Effector memory CD4-positive, alpha-beta T cell (primary cell): Measurements from ENCODE around the gene HBA2.
"Not testable (repeated sequence)": the region's sequence is repeated elsewhere in the genome, so short reads cannot be mapped to it uniquely, and the experiment has no call there.

Experiments
- DNase-seq, 3 donors: peaks; one replicate each; pipeline ENCODE4 v3.0.0-alpha.2; 2020
- H3K27ac ChIP-seq: 2 replicates; pipeline ENCODE4 v1.7.0; 2013; ENCODE audit warnings: mild to moderate bottlenecking, low read length, moderate library complexity; ENCODE audit not compliant: insufficient read depth, poor library complexity, severe bottlenecking
- H3K27me3 ChIP-seq: replicated peaks from 2 replicates; pipeline ENCODE4 v1.7.0; 2013; ENCODE audit warnings: mild to moderate bottlenecking, low read length; ENCODE audit not compliant: insufficient read depth, control insufficient read depth, poor library complexity, severe bottlenecking
- H3K36me3 ChIP-seq: 2 replicates; pipeline ENCODE4 v1.7.0; 2013; ENCODE audit warnings: mild to moderate bottlenecking, low read length, moderate library complexity; ENCODE audit not compliant: control insufficient read depth, insufficient read depth
- H3K4me1 ChIP-seq: 2 replicates; pipeline ENCODE4 v1.7.0; 2013; ENCODE audit warnings: low read length, mild to moderate bottlenecking; ENCODE audit not compliant: control insufficient read depth, insufficient read depth, poor library complexity, severe bottlenecking
- H3K4me3 ChIP-seq: 2 replicates; pipeline ENCODE4 v1.7.0; 2013; ENCODE audit warnings: low read length, low read depth, mild to moderate bottlenecking; ENCODE audit not compliant: insufficient read depth, poor library complexity, severe bottlenecking
- H3K9me3 ChIP-seq: 2 replicates; pipeline ENCODE4 v1.7.0; 2013; ENCODE audit warnings: mild to moderate bottlenecking, low read length, moderate library complexity; ENCODE audit not compliant: control insufficient read depth

Gene HBA2

DNA sequence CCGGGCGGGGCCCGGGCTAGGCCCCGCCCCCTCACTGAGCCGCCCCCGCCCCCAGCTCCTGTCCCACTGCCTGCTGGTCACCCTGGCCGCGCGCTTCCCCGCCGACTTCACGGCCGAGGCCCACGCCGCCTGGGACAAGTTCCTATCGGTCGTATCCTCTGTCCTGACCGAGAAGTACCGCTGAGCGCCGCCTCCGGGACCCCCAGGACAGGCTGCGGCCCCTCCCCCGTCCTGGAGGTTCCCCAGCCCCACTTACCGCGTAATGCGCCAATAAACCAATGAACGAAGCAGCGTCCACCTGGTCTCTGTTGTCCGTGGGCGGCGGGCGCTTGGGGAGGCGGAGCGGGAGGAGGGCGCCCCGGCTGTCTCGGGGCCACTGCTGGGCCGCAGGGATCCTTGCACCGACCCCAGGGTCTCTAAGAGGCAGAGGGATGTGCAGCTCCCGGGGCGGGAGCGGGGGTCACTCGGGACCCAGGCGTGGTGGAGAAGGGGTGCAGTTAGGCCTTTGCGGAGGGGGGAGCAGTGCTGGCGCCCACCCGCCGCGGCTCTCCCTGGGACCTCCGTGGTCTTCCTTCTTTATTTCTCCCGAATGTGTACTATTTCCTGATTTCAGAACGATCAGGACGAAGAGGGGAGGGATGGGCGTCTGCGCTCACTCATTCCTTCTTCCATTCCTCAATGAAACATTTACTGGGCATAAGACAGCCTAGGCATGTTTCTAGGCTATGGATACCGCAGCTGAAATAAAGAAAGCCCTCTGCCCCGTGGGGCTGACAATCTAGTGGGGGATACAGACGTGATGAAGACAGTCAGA, 18.3 kb upstream of the HBA2 start:
- Histone ChIP-seq H3K27ac (no peak overlapping the region), H3K4me3 (peak overlapping the region; percentile 46), H3K36me3 (no peaks in the 10 kb centered on the region), H3K4me1 (peaks cover 7% of the 10 kb centered on the region), H3K9me3 (no peaks in the 10 kb centered on the region), H3K27me3 (peaks cover 6% of the 10 kb centered on the region)
- DNase-seq = peak in 1 of 3 donors; percentile 3

- no peak overlapping the region for H3K27ac ChIP-seq
- no peaks in the 10 kb centered on the region for H3K9me3 ChIP-seq
- DNase-seq = no peak
- H3K36me3 ChIP-seq = no peaks in the 10 kb centered on the region
- H3K4me1 ChIP-seq = peaks cover 7% of the 10 kb centered on the region
- no peak overlapping the region for H3K4me3 ChIP-seq
- H3K27me3 ChIP-seq = peaks cover 6% of the 10 kb centered on the region
These were observed 17.7 kb upstream of the HBA2 start for GRCh38 chr16:155031-155398.

DNA sequence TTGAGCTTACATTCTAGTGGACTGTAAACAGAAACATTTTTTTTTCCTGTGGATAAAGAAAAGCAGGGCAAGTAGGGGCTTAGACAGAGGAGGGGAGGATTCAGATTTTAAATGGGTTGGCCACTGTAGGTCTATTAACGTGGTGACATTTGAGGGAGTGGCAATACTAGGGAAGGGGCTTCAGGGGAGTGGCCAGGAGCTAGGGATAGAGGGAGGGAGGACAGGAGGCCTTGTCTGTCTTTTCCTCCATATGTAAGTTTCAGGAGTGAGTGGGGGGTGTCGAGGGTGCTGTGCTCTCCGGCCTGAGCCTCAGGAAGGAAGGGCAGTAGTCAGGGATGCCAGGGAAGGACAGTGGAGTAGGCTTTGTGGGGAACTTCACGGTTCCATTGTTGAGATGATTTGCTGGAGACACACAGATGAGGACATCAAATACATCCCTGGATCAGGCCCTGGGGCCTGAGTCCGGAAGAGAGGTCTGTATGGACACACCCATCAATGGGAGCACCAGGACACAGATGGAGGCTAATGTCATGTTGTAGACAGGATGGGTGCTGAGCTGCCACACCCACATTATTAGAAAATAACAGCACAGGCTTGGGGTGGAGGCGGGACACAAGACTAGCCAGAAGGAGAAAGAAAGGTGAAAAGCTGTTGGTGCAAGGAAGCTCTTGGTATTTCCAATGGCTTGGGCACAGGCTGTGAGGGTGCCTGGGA, 13.4 kb upstream of the HBA2 start:
- no peak for DNase-seq
- H3K27ac ChIP-seq = no peak overlapping the region
- H3K4me1 ChIP-seq = peaks cover 7% of the 10 kb centered on the region
- peaks cover 5% of the 10 kb centered on the region for H3K27me3 ChIP-seq
- H3K4me3 ChIP-seq = no peak overlapping the region
- no peaks in the 10 kb centered on the region for H3K36me3 ChIP-seq
- H3K9me3 ChIP-seq = no peaks in the 10 kb centered on the region

DNA sequence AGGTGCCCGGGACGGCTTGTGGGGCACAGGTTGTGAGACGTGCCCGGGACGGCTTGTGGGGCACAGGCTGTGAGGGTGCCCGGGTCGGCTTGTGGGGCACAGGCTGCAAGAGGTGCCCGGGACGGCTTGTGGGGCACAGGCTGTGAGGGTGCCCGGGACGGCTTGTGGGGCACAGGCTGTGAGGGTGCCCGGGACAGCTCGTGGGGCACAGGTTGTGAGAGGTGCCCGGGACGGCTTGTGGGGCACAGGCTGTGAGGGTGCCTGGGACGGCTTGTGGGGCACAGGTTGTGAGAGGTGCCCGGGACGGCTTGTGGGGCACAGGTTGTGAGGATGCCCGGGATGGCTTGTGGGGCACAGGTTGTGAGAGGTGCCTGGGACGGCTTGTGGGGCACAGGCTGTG, 12.4 kb upstream of the HBA2 start:
- not testable (repeated sequence) for H3K9me3 ChIP-seq, H3K4me3 ChIP-seq, H3K36me3 ChIP-seq, H3K27ac ChIP-seq, DNase-seq, H3K4me1 ChIP-seq, H3K27me3 ChIP-seq

DNA sequence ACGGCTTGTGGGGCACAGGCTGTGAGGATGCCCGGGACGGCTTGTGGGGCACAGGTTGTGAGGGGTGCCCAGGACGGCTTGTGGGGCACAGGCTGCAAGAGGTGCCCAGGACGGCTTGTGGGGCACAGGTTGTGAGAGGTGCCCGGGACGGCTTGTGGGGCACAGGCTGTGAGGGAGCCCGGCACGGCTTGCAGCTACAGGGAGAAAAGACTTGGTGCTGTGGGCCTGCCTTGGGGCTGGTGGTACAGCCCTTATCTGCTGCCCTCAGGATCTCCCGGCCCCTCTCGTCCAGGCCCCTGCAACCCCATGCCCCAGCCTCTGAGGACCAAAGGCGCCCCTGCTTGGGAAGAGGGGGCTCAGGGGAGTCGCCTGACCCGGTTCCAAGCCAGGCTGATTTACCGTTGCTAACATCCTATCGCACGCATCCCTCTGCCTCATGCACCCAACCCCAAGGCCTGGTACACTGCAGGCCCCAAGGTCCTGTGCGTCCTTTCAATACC, 11.9 kb upstream of the HBA2 start:
- no peaks in the 10 kb centered on the region for H3K36me3 ChIP-seq
- peaks cover 9% of the 10 kb centered on the region for H3K4me1 ChIP-seq
- no peaks in the 10 kb centered on the region for H3K9me3 ChIP-seq
- DNase-seq = no peak
- no peak overlapping the region for H3K27ac ChIP-seq
- peaks cover 9% of the 10 kb centered on the region for H3K27me3 ChIP-seq
- H3K4me3 ChIP-seq = no peak overlapping the region

DNA sequence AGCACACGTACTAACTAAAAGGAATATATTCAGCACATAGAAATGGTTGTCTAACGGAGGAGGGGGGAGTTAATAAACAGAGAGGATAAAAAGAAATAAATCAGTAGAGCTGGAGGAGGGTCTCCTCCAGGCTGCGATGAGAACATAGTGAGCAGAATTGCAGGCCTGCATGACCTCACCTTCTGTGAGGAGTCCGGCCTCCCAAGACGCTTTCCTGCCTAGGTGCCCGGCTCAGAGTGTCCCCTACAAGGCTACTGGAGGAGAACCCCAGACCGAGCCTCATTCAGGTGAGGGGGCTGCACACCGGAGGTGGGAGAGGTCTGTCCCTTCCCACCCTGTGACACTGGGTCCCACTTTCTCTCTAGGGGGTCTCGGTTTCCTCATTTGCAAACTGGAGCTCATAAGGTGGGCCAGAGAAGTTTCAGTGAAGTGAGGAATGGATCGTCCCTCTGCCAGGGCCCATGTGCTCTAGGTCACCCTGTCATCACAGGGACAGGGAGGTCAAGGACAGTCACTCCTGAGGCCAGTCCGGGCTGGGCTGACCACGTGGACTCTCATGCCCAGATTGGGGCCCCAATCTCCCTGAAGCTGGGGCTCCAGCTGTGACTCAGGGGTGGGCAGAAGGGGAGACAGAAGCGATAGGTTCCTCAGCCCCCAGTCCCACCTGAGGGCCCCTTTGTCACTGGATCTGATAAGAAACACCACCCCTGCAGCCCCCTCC, 10.2 kb upstream of the HBA2 start:
- DNase-seq = no peak
- Histone ChIP-seq H3K27ac (no peak overlapping the region), H3K36me3 (no peaks in the 10 kb centered on the region), H3K9me3 (no peaks in the 10 kb centered on the region), H3K4me3 (no peak overlapping the region), H3K27me3 (peaks cover 24% of the 10 kb centered on the region), H3K4me1 (peaks cover 18% of the 10 kb centered on the region)

DNA sequence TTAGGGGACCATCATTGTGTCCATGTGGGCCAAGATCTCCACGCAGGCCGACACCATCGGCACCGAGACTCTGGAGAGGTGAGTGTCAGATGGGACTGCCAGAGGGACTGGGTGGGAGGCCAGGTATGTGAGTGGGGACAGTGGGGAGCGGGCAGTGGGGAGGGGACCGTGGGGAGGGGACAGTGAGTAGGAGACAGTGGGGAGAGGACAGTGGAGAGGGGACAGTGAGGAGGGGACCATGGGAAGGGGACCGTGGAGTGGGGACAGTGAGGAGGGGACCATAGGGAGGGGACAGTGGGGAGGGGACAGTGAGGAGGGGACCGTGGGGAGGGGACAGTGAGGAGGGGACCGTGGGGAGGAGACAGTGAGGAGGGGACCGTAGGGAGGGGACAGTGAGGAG, 9.5 kb upstream of the HBA2 start:
- DNase-seq, H3K27ac ChIP-seq, H3K36me3 ChIP-seq, H3K9me3 ChIP-seq, H3K4me3 ChIP-seq: not testable (repeated sequence)
- H3K4me1 ChIP-seq = peaks cover 18% of the 10 kb centered on the region
- H3K27me3 ChIP-seq = peaks cover 27% of the 10 kb centered on the region

- H3K27ac ChIP-seq, H3K9me3 ChIP-seq, DNase-seq, H3K36me3 ChIP-seq, H3K4me3 ChIP-seq: not testable (repeated sequence)
- Histone ChIP-seq H3K27me3 (peaks cover 27% of the 10 kb centered on the region), H3K4me1 (peaks cover 18% of the 10 kb centered on the region)
These were observed 9.0 kb upstream of the HBA2 start for GRCh38 chr16:163696-164095.

GRCh38 chr16:164134-164823, 8.4 kb upstream of the HBA2 start:
- not testable (repeated sequence) for H3K9me3 ChIP-seq, H3K27ac ChIP-seq, H3K4me3 ChIP-seq, DNase-seq, H3K36me3 ChIP-seq
- H3K4me1 ChIP-seq = peaks cover 18% of the 10 kb centered on the region
- H3K27me3 ChIP-seq = peaks cover 27% of the 10 kb centered on the region
